ENCODE measurements around the gene TAS2R43. TPM values are rescaled to one million over a fixed set of nuclear protein-coding genes. Genes with fewer than 3 reads are reported as not detected.

TAS2R43 gene
- total RNA-seq, 1 experiment from 2014 or later = not detected

- Histone ChIP-seq H3K9me2 (replicated peaks; ENCODE audit: low read length) (no peaks in the 10 kb centered on the region), H3K9ac (ENCODE audit: low read length) (no peak overlapping the region), H3K27ac (ENCODE audit: low read length) (no peak overlapping the region), H4K20me1 (ENCODE audit: low read length) (no peaks in the 10 kb centered on the region), H3K27me3 (ENCODE audit: low read length) (no peaks in the 10 kb centered on the region), H3K4me2 (ENCODE audit: low read length) (no peak overlapping the region), H3F3A (ENCODE audit: low read length, unreplicated experiment) (no peaks in the 10 kb centered on the region), H3K4me1 (ENCODE audit: insufficient read depth, low read length) (no peaks in the 10 kb centered on the region), H3K36me3 (ENCODE audit: low read depth, low read length) (no peaks in the 10 kb centered on the region), H3K79me2 (ENCODE audit: low read length) (no peaks in the 10 kb centered on the region), H3K4me3 (ENCODE audit: low read length) (no peak overlapping the region), H2AFZ (ENCODE audit: low read length) (no peak overlapping the region), H3K9me3 (ENCODE audit: low read length) (no peaks in the 10 kb centered on the region)
- POLR2A ChIA-PET (ENCODE audit: unreplicated experiment) = no interaction called here
- ATAC-seq = no peak
- intact Hi-C loops (cut with micrococcal nuclease) = no loop called here
- no peak for DNase-seq
- TF ChIP-seq EZH2phosphoT487 (IDR thresholded peaks at IDR 0.05; ENCODE audit: borderline replicate concordance, low read length) = no peak
- TF ChIP-seq CTCF (conservative IDR thresholded peaks at IDR 0.05; ENCODE audit: low read depth, low read length) = no peak
- no peak for TF ChIP-seq EZH2 (IDR thresholded peaks at IDR 0.05; ENCODE audit: low read length, unreplicated experiment)
- CTCF ChIA-PET = no interaction called here
- no TSS peak for BruUV-seq (replicated peaks)
These were observed 6.7 kb downstream of the TAS2R43 start for GRCh38 chr12:11085419-11085818.

GRCh38 chr12:11081987-11082386, 10.1 kb downstream of the TAS2R43 start:
- no peaks in the 10 kb centered on the region for H4K20me1 ChIP-seq (ENCODE audit: low read length)
- no peaks in the 10 kb centered on the region for H3K4me1 ChIP-seq (ENCODE audit: insufficient read depth, low read length)
- H3K9me2 ChIP-seq (replicated peaks; ENCODE audit: low read length) = no peaks in the 10 kb centered on the region
- BruUV-seq (replicated peaks) = no TSS peak
- TF ChIP-seq EZH2 (IDR thresholded peaks at IDR 0.05; ENCODE audit: low read length, unreplicated experiment) (no peak), CTCF (conservative IDR thresholded peaks at IDR 0.05; ENCODE audit: low read depth, low read length) (no peak), EZH2phosphoT487 (IDR thresholded peaks at IDR 0.05; ENCODE audit: borderline replicate concordance, low read length) (no peak)
- H3K4me2 ChIP-seq (ENCODE audit: low read length) = no peak overlapping the region
- ATAC-seq (no peak), DNase-seq (no peak)
- no peaks in the 10 kb centered on the region for H3K36me3 ChIP-seq (ENCODE audit: low read depth, low read length)
- no peaks in the 10 kb centered on the region for H3K79me2 ChIP-seq (ENCODE audit: low read length)
- H3F3A ChIP-seq (ENCODE audit: low read length, unreplicated experiment) = no peaks in the 10 kb centered on the region
- intact Hi-C loops (cut with micrococcal nuclease) = no loop called here
- H2AFZ ChIP-seq (ENCODE audit: low read length) = no peak overlapping the region
- no peak overlapping the region for H3K9ac ChIP-seq (ENCODE audit: low read length)
- ChIA-PET POLR2A (ENCODE audit: unreplicated experiment) (no interaction called here), CTCF (no interaction called here)
- no peaks in the 10 kb centered on the region for H3K9me3 ChIP-seq (ENCODE audit: low read length)
- H3K4me3 ChIP-seq (ENCODE audit: low read length) = no peak overlapping the region
- H3K27me3 ChIP-seq (ENCODE audit: low read length) = no peaks in the 10 kb centered on the region
- no peak overlapping the region for H3K27ac ChIP-seq (ENCODE audit: low read length)

- no peaks in the 10 kb centered on the region for H4K20me1 ChIP-seq (ENCODE audit: low read length)
- no peaks in the 10 kb centered on the region for H3K79me2 ChIP-seq (ENCODE audit: low read length)
- no peaks in the 10 kb centered on the region for H3K36me3 ChIP-seq (ENCODE audit: low read depth, low read length)
- BruUV-seq (replicated peaks) = no TSS peak
- no peaks in the 10 kb centered on the region for H3F3A ChIP-seq (ENCODE audit: low read length, unreplicated experiment)
- ChIA-PET CTCF (no interaction called here), POLR2A (ENCODE audit: unreplicated experiment) (no interaction called here)
- no peak overlapping the region for H3K9ac ChIP-seq (ENCODE audit: low read length)
- H3K4me2 ChIP-seq (ENCODE audit: low read length) = no peak overlapping the region
- ATAC-seq (no peak), DNase-seq (no peak)
- H3K4me3 ChIP-seq (ENCODE audit: low read length) = no peak overlapping the region
- intact Hi-C loops (cut with micrococcal nuclease) = no loop called here
- H3K9me3 ChIP-seq (ENCODE audit: low read length) = no peaks in the 10 kb centered on the region
- H2AFZ ChIP-seq (ENCODE audit: low read length) = no peak overlapping the region
- TF ChIP-seq EZH2 (IDR thresholded peaks at IDR 0.05; ENCODE audit: low read length, unreplicated experiment) (no peak), CTCF (conservative IDR thresholded peaks at IDR 0.05; ENCODE audit: low read depth, low read length) (no peak), EZH2phosphoT487 (IDR thresholded peaks at IDR 0.05; ENCODE audit: borderline replicate concordance, low read length) (no peak)
- H3K27ac ChIP-seq (ENCODE audit: low read length) = no peak overlapping the region
- no peaks in the 10 kb centered on the region for H3K4me1 ChIP-seq (ENCODE audit: insufficient read depth, low read length)
- H3K9me2 ChIP-seq (replicated peaks; ENCODE audit: low read length) = no peaks in the 10 kb centered on the region
- no peaks in the 10 kb centered on the region for H3K27me3 ChIP-seq (ENCODE audit: low read length)
These were observed 13.9 kb downstream of the TAS2R43 start for GRCh38 chr12:11078246-11078645.

Measured in PC-3 (cell line).